Panc1 (cell line): ENCODE measurements around the gene POM121L2.

Source experiments
- POLR2AphosphoS5 ChIP-seq: IDR thresholded peaks from 2 replicates; pipeline ENCODE4 v1.6.1; 2012; ENCODE audit warnings: mild to moderate bottlenecking, low read depth, low read length, moderate library complexity
- SIN3A ChIP-seq: IDR thresholded peaks from 2 replicates; pipeline ENCODE4 v1.6.1; 2012; ENCODE audit warnings: low read depth, mild to moderate bottlenecking, low read length, moderate library complexity, borderline replicate concordance; ENCODE audit not compliant: insufficient read depth
- TF ChIP-seq, protein P1 (sequence below): fragments of 450-650 bp; IDR thresholded peaks from 2 replicates; pipeline ENCODE4 v1.5.1; 2017; ENCODE audit warnings: mild to moderate bottlenecking
- TF ChIP-seq, protein P2 (sequence below), 2 experiments: IDR thresholded peaks; 2 replicates each; pipeline ENCODE4 v1.6.1; 2011 to 2012; ENCODE audit warnings: low read depth in 2 of 2, control low read depth in 1 of 2, low read length in 1 of 2, mild to moderate bottlenecking in 1 of 2, moderate library complexity in 1 of 2; ENCODE audit not compliant: insufficient read depth in 1 of 2

DNA sequence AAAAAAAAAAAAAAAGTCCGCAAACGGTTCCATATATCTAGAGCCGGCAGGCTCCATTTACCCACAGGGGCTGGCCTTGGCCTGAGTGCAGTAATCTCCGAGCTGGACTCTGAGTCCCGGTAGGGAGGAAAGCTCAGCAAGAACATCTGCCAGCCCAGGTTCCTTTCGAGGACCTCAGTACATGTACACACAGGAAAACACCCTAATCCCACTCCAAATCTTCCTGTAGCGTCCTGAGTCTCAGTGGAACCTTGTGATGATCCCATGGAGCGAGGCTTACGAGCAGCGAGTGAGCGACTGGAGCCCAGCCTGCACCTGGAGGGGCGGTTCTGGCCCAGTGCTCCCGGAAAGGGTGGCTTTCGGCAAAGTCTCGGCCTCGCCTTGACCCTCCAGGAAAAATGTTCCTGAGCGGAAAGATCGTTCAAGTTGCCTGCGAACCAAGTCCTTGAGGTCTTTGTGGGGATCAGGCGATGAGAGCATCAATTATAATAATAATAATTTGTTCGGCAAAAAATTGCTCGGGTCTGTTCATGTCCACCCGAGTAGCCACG is 32.5 kb downstream of the POM121L2 start:
- TF ChIP-seq, protein P1, sequence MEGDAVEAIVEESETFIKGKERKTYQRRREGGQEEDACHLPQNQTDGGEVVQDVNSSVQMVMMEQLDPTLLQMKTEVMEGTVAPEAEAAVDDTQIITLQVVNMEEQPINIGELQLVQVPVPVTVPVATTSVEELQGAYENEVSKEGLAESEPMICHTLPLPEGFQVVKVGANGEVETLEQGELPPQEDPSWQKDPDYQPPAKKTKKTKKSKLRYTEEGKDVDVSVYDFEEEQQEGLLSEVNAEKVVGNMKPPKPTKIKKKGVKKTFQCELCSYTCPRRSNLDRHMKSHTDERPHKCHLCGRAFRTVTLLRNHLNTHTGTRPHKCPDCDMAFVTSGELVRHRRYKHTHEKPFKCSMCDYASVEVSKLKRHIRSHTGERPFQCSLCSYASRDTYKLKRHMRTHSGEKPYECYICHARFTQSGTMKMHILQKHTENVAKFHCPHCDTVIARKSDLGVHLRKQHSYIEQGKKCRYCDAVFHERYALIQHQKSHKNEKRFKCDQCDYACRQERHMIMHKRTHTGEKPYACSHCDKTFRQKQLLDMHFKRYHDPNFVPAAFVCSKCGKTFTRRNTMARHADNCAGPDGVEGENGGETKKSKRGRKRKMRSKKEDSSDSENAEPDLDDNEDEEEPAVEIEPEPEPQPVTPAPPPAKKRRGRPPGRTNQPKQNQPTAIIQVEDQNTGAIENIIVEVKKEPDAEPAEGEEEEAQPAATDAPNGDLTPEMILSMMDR: no peak
- TF ChIP-seq, protein P2, sequence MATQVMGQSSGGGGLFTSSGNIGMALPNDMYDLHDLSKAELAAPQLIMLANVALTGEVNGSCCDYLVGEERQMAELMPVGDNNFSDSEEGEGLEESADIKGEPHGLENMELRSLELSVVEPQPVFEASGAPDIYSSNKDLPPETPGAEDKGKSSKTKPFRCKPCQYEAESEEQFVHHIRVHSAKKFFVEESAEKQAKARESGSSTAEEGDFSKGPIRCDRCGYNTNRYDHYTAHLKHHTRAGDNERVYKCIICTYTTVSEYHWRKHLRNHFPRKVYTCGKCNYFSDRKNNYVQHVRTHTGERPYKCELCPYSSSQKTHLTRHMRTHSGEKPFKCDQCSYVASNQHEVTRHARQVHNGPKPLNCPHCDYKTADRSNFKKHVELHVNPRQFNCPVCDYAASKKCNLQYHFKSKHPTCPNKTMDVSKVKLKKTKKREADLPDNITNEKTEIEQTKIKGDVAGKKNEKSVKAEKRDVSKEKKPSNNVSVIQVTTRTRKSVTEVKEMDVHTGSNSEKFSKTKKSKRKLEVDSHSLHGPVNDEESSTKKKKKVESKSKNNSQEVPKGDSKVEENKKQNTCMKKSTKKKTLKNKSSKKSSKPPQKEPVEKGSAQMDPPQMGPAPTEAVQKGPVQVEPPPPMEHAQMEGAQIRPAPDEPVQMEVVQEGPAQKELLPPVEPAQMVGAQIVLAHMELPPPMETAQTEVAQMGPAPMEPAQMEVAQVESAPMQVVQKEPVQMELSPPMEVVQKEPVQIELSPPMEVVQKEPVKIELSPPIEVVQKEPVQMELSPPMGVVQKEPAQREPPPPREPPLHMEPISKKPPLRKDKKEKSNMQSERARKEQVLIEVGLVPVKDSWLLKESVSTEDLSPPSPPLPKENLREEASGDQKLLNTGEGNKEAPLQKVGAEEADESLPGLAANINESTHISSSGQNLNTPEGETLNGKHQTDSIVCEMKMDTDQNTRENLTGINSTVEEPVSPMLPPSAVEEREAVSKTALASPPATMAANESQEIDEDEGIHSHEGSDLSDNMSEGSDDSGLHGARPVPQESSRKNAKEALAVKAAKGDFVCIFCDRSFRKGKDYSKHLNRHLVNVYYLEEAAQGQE (IDR thresholded peaks at IDR 0.05; ENCODE audit: insufficient read depth in 1 of 2, low read depth in 2 of 2, low read length in 1 of 2): no peak
- TF ChIP-seq POLR2AphosphoS5: no peak
- TF ChIP-seq SIN3A: no peak
